ENCODE data around the gene SPRN.

The SPRN gene

GRCh38 chr10:133451346-133451745 lies 26.9 kb upstream of the SPRN start:
- no peak for DNase-seq (ENCODE audit: low read depth in 2 of 2)
- no peak for TF ChIP-seq CTCF (IDR thresholded peaks at IDR 0.05; ENCODE audit: low read depth, low read length)
- H3K4me3 ChIP-seq (replicated peaks in 1 of 2; ENCODE audit: low read depth in 2 of 2, low read length in 2 of 2): no peak overlapping the region

- no peak for DNase-seq (ENCODE audit: low read depth in 2 of 2)
- no peak overlapping the region for H3K4me3 ChIP-seq (replicated peaks in 1 of 2; ENCODE audit: low read depth in 2 of 2, low read length in 2 of 2)
- no peak for TF ChIP-seq CTCF (IDR thresholded peaks at IDR 0.05; ENCODE audit: low read depth, low read length)
Observed at GRCh38 chr10:133448120-133448519, 23.7 kb upstream of the SPRN start.

GRCh38 chr10:133446979-133447378 lies 22.6 kb upstream of the SPRN start:
- no peak for TF ChIP-seq CTCF (IDR thresholded peaks at IDR 0.05; ENCODE audit: low read depth, low read length)
- H3K4me3 ChIP-seq (replicated peaks in 1 of 2; ENCODE audit: low read depth in 2 of 2, low read length in 2 of 2): no peak overlapping the region
- no peak for DNase-seq (ENCODE audit: low read depth in 2 of 2)

GRCh38 chr10:133445751-133446708 lies 21.6 kb upstream of the SPRN start:
- no peak for TF ChIP-seq CTCF (IDR thresholded peaks at IDR 0.05; ENCODE audit: low read depth, low read length)
- no peak for DNase-seq (ENCODE audit: low read depth in 2 of 2)
- H3K4me3 ChIP-seq (replicated peaks in 1 of 2; ENCODE audit: low read depth in 2 of 2, low read length in 2 of 2): no peak overlapping the region

GRCh38 chr10:133445268-133445732 lies 20.9 kb upstream of the SPRN start:
- DNase-seq (ENCODE audit: low read depth in 2 of 2): no peak
- no peak for TF ChIP-seq CTCF (IDR thresholded peaks at IDR 0.05; ENCODE audit: low read depth, low read length)
- no peak overlapping the region for H3K4me3 ChIP-seq (replicated peaks in 1 of 2; ENCODE audit: low read depth in 2 of 2, low read length in 2 of 2)

- no peak overlapping the region for H3K4me3 ChIP-seq (replicated peaks in 1 of 2; ENCODE audit: low read depth in 2 of 2, low read length in 2 of 2)
- TF ChIP-seq CTCF (IDR thresholded peaks at IDR 0.05; ENCODE audit: low read depth, low read length): no peak
- DNase-seq (ENCODE audit: low read depth in 2 of 2): no peak
Observed at GRCh38 chr10:133444342-133445267, 20.2 kb upstream of the SPRN start.
